Body of pancreas (tissue), 4 donors: Measurements from ENCODE around the gene FAM83F.

Experiments used
- CTCF ChIP-seq, 7 experiments: fragments of 450-650 bp in 4 of 7; fragments of 200-600 bp in 3 of 7; sonication (generic) in 3 of 7; IDR thresholded peaks; one replicate each; pipeline ENCODE4 v1.5.1; 2016 to 2019; ENCODE audit warnings: antibody characterized with exemption in 7 of 7
- POLR2A ChIP-seq, 3 donors: fragments of 450-650 bp; IDR thresholded peaks; one replicate each; pipeline ENCODE4 v1.6.1; 2016; ENCODE audit warnings: antibody characterized with exemption in 3 of 3, mild to moderate bottlenecking in 2 of 3

DNA sequence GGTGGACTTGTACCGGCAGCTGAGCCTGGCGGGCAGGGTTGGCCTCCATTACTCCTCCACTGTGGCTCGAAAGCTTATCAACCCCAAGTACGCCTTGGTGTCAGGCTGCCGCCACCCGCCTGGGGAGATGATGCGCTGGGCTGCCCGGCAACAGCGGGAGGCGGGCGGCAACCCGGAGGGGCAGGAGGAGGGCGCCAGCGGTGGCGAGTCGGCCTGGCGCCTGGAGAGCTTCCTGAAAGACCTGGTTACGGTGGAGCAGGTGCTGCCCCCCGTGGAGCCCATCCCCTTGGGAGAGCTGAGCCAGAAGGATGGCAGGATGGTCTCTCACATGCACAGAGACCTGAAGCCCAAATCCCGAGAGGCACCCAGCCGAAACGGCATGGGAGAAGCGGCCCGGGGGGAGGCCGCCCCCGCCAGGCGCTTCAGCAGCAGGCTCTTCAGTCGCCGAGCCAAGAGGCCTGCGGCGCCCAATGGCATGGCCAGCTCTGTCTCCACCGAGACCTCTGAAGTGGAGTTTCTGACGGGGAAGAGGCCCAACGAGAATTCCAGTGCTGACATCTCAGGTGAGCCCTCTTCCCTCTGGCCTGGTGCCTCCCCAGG, 26.7 kb downstream of the FAM83F start:
- TF ChIP-seq CTCF (IDR thresholded peaks at IDR 0.05) (no peak), POLR2A (IDR thresholded peaks at IDR 0.05) (no peak)
